Measurements from ENCODE around the gene KANTR.
A peak's percentile ranks its signal among the peaks of the same experiment; 100 is the strongest.

KANTR gene

GRCh38 chrX:53116101-53116500, 22.2 kb downstream of the KANTR start:
- DNase-seq (ENCODE audit: insufficient read length, low spot score), result no peak
- FAIRE-seq, result peak; percentile 33
- TF ChIP-seq TAF1 (IDR thresholded peaks at IDR 0.05; ENCODE audit: low read depth, low read length), result no peak
- TF ChIP-seq SPI1 (IDR thresholded peaks at IDR 0.05; ENCODE audit: low read depth, low read length), result 0 out of 2 replicates have a peak, but pooled peaks have one; percentile 28

DNA sequence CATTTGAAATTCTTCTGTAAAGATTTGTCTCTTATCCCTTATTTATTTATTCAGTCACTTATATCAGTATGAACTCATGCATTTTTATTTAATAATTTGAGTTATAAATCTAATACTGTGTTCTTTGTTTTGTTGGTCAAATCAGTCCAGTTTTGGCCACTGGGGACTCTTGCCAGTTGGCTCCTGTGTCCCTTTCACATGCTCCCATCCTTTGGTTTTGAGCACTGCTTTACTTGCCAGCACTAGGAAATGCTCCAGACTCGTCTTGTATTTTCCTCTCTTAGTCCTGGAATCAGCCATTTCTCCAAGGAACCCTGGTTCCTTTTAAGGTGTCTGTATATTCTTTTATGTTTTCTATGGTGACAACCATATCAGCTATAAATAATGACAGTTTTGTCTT, 28.1 kb downstream of the KANTR start:
- TF ChIP-seq POLR2A (IDR thresholded peaks at IDR 0.05; ENCODE audit: low read depth, low read length), result no peak
- TF ChIP-seq POU2F2 (IDR thresholded peaks at IDR 0.05; ENCODE audit: low read depth, low read length), result no peak
- TF ChIP-seq PAX5 (IDR thresholded peaks at IDR 0.05; ENCODE audit: insufficient read depth, low read length, severe bottlenecking), result no peak
- TF ChIP-seq POLR2AphosphoS5 (IDR thresholded peaks at IDR 0.05; ENCODE audit: low read depth, low read length), result no peak
- TF ChIP-seq TAF1 (IDR thresholded peaks at IDR 0.05; ENCODE audit: low read depth, low read length), result no peak
- no peak for TF ChIP-seq SPI1 (IDR thresholded peaks at IDR 0.05; ENCODE audit: low read depth, low read length)
- DNase-seq (ENCODE audit: insufficient read length, low spot score) (no peak), FAIRE-seq (no peak)

- DNase-seq (ENCODE audit: insufficient read length, low spot score), result no peak
- no peak for FAIRE-seq
- TF ChIP-seq POLR2A (IDR thresholded peaks at IDR 0.05; ENCODE audit: low read depth, low read length) (no peak), POU2F2 (IDR thresholded peaks at IDR 0.05; ENCODE audit: low read depth, low read length) (no peak), PAX5 (IDR thresholded peaks at IDR 0.05; ENCODE audit: insufficient read depth, low read length, severe bottlenecking) (no peak), SPI1 (IDR thresholded peaks at IDR 0.05; ENCODE audit: low read depth, low read length) (no peak)
Measured at GRCh38 chrX:53125506-53125905, 31.6 kb downstream of the KANTR start.

DNA sequence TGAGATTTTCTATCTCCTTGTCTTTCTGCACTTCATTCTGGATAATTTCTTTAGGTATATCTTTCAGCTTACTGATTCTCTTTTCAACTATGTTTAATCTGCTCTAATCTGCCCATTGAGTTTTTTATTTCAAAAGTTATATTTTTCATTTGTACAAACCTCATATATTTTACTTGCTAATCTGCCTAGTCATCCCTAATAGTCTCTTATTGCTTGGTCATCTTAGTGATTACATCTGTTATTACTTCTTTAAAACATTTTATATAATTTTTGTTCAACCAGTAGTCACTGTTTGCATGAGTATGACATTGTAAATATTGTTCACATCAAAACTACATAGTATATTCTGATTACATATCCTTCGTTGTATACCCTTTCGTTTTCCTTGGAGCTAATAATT, 32.4 kb downstream of the KANTR start:
- DNase-seq (ENCODE audit: insufficient read length, low spot score), result no peak
- FAIRE-seq, result peak; percentile 41
- TF ChIP-seq PAX5 (IDR thresholded peaks at IDR 0.05; ENCODE audit: insufficient read depth, low read length, severe bottlenecking) (no peak), POLR2A (IDR thresholded peaks at IDR 0.05; ENCODE audit: low read depth, low read length) (no peak), TAF1 (IDR thresholded peaks at IDR 0.05; ENCODE audit: low read depth, low read length) (no peak), POLR2AphosphoS5 (IDR thresholded peaks at IDR 0.05; ENCODE audit: low read depth, low read length) (no peak), POU2F2 (IDR thresholded peaks at IDR 0.05; ENCODE audit: low read depth, low read length) (no peak)

- no peak for DNase-seq (ENCODE audit: insufficient read length, low spot score)
- TF ChIP-seq POU2F2 (IDR thresholded peaks at IDR 0.05; ENCODE audit: low read depth, low read length) (no peak), SPI1 (IDR thresholded peaks at IDR 0.05; ENCODE audit: low read depth, low read length) (no peak), POLR2A (IDR thresholded peaks at IDR 0.05; ENCODE audit: low read depth, low read length) (no peak), PAX5 (IDR thresholded peaks at IDR 0.05; ENCODE audit: insufficient read depth, low read length, severe bottlenecking) (no peak), TAF1 (IDR thresholded peaks at IDR 0.05; ENCODE audit: low read depth, low read length) (no peak), POLR2AphosphoS5 (IDR thresholded peaks at IDR 0.05; ENCODE audit: low read depth, low read length) (no peak)
- FAIRE-seq, result peak; percentile 48
Measured at GRCh38 chrX:53128097-53128749, 34.3 kb downstream of the KANTR start.

GRCh38 chrX:53133400-53133799, 39.5 kb downstream of the KANTR start:
- no peak for TF ChIP-seq PAX5 (IDR thresholded peaks at IDR 0.05; ENCODE audit: insufficient read depth, low read length, severe bottlenecking)
- FAIRE-seq, result peak; percentile 35
- no peak for DNase-seq (ENCODE audit: insufficient read length, low spot score)

DNA sequence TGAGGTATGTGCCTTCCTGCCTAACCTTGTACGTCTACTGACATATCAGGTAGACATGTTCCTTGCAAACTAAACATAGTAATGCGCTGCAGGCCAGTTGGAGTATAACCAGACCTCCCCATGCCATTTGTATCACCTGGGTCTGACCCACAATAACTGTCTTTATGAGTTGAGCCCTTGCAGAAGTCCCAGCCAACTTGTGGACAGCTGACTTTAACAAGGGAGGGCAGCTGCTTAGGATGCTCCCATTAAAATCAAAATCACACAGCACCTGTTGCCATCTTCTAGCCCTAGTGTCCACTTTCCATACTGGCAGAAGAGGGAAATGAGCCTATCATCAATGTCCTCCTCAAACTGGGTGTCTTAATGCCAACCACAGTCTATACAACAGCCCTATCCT, 41.6 kb downstream of the KANTR start:
- FAIRE-seq, result no peak
- no peak for TF ChIP-seq TAF1 (IDR thresholded peaks at IDR 0.05; ENCODE audit: low read depth, low read length)
- no peak for TF ChIP-seq POLR2AphosphoS5 (IDR thresholded peaks at IDR 0.05; ENCODE audit: low read depth, low read length)
- TF ChIP-seq POU2F2 (IDR thresholded peaks at IDR 0.05; ENCODE audit: low read depth, low read length), result no peak
- TF ChIP-seq SPI1 (IDR thresholded peaks at IDR 0.05; ENCODE audit: low read depth, low read length), result no peak

GRCh38 chrX:53153581-53153980, 59.6 kb downstream of the KANTR start:
- no peak for DNase-seq (ENCODE audit: insufficient read length, low spot score)
- TF ChIP-seq TAF1 (IDR thresholded peaks at IDR 0.05; ENCODE audit: low read depth, low read length) (no peak), PAX5 (IDR thresholded peaks at IDR 0.05; ENCODE audit: insufficient read depth, low read length, severe bottlenecking) (no peak), POLR2AphosphoS5 (IDR thresholded peaks at IDR 0.05; ENCODE audit: low read depth, low read length) (no peak), SPI1 (IDR thresholded peaks at IDR 0.05; ENCODE audit: low read depth, low read length) (no peak), POLR2A (IDR thresholded peaks at IDR 0.05; ENCODE audit: low read depth, low read length) (no peak), POU2F2 (IDR thresholded peaks at IDR 0.05; ENCODE audit: low read depth, low read length) (no peak)
- no peak for FAIRE-seq

More for the DNA sequence above, 41.6 kb downstream of the KANTR start:
- DNase-seq (ENCODE audit: insufficient read length, low spot score), result no peak

DNA sequence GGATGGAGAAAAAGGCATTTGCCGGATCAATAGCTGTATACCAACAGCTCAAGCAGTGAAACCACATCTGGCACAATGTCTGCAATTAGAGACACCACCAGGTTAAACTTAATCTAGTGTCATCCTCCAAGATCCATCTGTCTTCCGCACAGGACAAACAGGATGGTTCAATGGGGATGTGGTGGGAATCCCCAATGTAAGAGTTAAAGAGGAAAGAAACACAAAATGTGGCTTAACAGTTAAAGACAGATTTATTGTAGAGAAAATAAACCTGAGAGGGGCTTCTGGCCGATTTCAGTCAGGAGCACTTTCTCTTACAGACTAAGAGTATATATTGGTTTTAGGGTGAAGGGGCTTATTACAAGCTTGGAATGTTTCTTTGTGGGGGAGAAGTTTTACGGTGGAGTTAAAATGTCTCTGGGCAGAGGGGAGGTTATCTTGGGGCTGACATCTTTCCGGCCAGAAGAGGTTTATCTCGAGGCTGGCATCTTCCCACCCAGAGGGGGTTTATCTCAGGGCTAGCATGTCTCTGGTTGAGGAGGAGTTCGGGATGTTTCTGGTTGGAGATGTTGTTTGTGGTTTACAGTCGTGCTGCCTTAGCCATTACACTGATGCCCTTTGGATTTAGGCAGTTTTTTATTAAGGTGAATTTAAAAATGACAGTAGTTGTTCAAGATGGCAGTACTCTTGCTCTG, 61.7 kb downstream of the KANTR start:
- DNase-seq (ENCODE audit: insufficient read length, low spot score) (no peak), FAIRE-seq (no peak)
- TF ChIP-seq POU2F2 (IDR thresholded peaks at IDR 0.05; ENCODE audit: low read depth, low read length) (no peak), POLR2AphosphoS5 (IDR thresholded peaks at IDR 0.05; ENCODE audit: low read depth, low read length) (no peak), POLR2A (IDR thresholded peaks at IDR 0.05; ENCODE audit: low read depth, low read length) (no peak), TAF1 (IDR thresholded peaks at IDR 0.05; ENCODE audit: low read depth, low read length) (no peak)

GRCh38 chrX:53156207-53156596, 62.3 kb downstream of the KANTR start:
- TF ChIP-seq POLR2A (IDR thresholded peaks at IDR 0.05; ENCODE audit: low read depth, low read length) (no peak), POU2F2 (IDR thresholded peaks at IDR 0.05; ENCODE audit: low read depth, low read length) (no peak), TAF1 (IDR thresholded peaks at IDR 0.05; ENCODE audit: low read depth, low read length) (no peak), POLR2AphosphoS5 (IDR thresholded peaks at IDR 0.05; ENCODE audit: low read depth, low read length) (no peak), SPI1 (IDR thresholded peaks at IDR 0.05; ENCODE audit: low read depth, low read length) (no peak), PAX5 (IDR thresholded peaks at IDR 0.05; ENCODE audit: insufficient read depth, low read length, severe bottlenecking) (no peak)
- no peak for FAIRE-seq
- no peak for DNase-seq (ENCODE audit: insufficient read length, low spot score)
